Lower leg skin (tissue), 3 donors: Measurements from ENCODE around the gene KRTAP19-7.

Source experiments
- POLR2A ChIP-seq, 2 donors: fragments of 450-650 bp; IDR thresholded peaks; one replicate each; pipeline ENCODE4 v1.6.1; 2016 to 2017; ENCODE audit warnings: antibody characterized with exemption in 2 of 2, mild to moderate bottlenecking in 1 of 2, moderate library complexity in 1 of 2
- TF ChIP-seq, protein P1 (sequence below), 3 donors: fragments of 450-650 bp; IDR thresholded peaks; one replicate each; pipeline ENCODE4 v1.5.1; 2016; ENCODE audit warnings: antibody characterized with exemption in 3 of 3, mild to moderate bottlenecking in 3 of 3, moderate library complexity in 2 of 3

DNA sequence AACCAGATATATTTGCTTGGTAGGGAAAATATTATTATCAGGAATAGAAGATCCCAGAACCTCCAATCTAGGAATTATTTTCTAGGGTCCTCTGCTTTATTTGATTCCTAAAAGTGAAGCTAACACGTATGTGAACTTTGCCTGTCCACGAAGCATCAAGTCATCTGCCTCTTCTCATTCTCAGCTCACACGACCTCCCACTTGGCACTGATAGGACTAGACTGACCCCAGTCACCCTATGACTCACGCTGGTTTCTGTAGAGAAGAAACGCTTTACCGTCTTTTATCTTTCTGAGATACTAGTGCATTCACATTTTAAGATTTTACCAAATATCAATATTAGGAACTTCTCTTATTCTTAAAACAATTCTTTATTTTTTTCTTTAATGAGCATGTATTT is 2.0 kb upstream of the KRTAP19-7 start:
- TF ChIP-seq, protein P1, sequence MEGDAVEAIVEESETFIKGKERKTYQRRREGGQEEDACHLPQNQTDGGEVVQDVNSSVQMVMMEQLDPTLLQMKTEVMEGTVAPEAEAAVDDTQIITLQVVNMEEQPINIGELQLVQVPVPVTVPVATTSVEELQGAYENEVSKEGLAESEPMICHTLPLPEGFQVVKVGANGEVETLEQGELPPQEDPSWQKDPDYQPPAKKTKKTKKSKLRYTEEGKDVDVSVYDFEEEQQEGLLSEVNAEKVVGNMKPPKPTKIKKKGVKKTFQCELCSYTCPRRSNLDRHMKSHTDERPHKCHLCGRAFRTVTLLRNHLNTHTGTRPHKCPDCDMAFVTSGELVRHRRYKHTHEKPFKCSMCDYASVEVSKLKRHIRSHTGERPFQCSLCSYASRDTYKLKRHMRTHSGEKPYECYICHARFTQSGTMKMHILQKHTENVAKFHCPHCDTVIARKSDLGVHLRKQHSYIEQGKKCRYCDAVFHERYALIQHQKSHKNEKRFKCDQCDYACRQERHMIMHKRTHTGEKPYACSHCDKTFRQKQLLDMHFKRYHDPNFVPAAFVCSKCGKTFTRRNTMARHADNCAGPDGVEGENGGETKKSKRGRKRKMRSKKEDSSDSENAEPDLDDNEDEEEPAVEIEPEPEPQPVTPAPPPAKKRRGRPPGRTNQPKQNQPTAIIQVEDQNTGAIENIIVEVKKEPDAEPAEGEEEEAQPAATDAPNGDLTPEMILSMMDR (IDR thresholded peaks at IDR 0.05) = no peak
- no peak for TF ChIP-seq POLR2A (IDR thresholded peaks at IDR 0.05)
